Activated T-cell treated with anti-CD3 and anti-CD28 coated beads for 4 hours (primary cell): ENCODE measurements around the gene DDX24.
"Not testable (repeated sequence)": the region's sequence is repeated elsewhere in the genome, so short reads cannot be mapped to it uniquely, and the experiment has no call there.

Experiments used
- DNase-seq: peaks from one replicate; pipeline ENCODE4 v3.0.0-alpha.2; 2020

DDX24 gene

GRCh38 chr14:94079891-94080620 is 946 bp downstream of the DDX24 start:
- DNase-seq: no peak

- no peak for DNase-seq
These were observed 3.2 kb downstream of the DDX24 start for GRCh38 chr14:94077823-94078222.

- no peak for DNase-seq
These were observed 3.7 kb downstream of the DDX24 start for GRCh38 chr14:94077111-94077821.

DNA sequence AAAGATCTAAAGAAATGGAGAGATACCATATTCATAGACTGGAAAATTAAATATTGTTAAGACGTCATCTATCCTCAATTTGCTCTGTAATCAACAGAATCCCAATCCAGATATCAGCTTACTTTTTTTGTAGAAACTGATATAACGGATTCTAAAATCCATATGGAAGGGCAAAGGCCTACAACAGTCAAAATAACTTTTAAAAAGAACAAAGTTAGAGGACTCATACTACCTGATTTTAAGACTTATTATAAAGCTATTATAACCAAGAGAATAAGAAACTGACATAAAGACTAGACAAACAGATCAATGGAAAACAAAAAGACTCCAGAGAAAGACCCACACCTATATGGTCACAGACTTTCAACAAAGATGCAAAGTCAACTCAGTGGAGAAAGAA is 6.0 kb downstream of the DDX24 start:
- DNase-seq: no peak

GRCh38 chr14:94074534-94074933 is 6.5 kb downstream of the DDX24 start:
- DNase-seq: no peak

- DNase-seq: not testable (repeated sequence)
These were observed 8.9 kb downstream of the DDX24 start for GRCh38 chr14:94072076-94072475.

GRCh38 chr14:94066089-94066676 is 14.8 kb downstream of the DDX24 start:
- no peak for DNase-seq

DNA sequence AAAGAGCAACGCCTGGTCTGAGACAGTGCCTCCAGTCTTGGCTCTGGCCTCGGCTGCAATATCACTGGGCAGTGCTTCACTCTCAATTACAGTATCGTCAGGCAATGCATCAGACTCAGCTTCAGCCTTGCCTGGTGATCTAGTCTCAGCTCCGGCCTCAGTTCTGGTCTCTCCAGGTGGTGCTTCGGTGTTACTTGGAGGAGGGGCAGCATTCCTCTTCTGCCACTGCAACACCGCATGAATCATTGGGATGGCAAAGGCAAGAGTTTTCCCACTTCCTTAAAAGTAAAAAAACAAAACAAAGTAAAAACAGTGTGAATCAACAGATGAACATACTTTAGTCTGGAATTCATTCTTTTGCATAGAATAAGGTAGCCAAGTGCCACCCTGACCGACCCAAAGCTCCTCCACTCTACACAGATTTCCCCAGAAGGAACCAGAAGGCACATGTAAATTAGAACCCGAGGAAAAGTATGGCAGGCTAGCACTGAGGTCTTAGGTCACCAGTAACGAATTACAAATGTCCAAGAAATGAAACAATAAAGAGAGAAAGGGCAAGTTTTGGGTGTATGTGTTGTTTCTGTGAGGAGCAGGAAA is 18.6 kb downstream of the DDX24 start:
- DNase-seq: no peak

DNA sequence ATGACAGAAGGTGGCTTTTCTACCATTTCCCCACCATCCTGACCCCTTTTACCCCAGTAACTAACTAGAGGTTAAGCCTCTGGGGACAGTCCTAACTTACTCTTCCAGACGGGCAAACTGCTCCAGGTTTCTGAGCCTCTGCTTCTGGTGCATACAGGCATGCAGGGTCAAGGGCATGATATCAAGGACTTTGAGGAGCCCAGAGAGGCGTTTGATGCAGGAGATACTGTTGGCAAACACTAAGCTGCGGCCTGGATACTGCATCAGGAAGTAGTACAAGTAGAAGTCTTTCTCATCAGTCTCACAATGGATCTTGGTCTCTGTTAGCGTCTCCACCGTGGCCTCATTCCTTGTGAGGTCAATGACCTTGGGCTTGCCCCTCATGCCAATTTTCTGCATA is 21.0 kb downstream of the DDX24 start:
- no peak for DNase-seq

DNA sequence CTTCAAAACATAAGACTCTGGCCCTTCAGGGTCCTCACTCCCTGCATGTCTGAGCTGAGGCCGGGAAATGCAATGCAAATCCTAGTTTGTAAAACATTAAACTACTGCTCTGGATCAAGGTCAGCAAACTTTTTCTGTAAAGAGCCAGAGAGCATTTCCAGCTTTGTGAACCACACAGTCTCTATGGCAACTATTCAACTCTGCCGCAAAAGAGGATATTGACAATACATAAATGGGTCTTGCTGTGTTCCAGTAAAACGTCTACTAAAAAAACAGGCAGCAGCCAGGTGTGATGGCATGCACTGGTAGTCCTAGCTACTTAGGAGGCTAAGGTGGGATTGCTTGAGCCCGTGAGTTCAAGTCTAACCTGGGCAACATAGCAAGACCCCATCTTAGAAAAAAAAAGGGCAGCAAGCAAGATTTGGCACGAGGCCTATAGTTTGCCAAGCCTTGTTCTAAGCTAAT is 22.3 kb downstream of the DDX24 start:
- no peak for DNase-seq

- DNase-seq: no peak
These were observed 22.8 kb downstream of the DDX24 start for GRCh38 chr14:94058128-94058673.

- no peak for DNase-seq
These were observed 24.3 kb downstream of the DDX24 start for GRCh38 chr14:94056579-94057308.

GRCh38 chr14:94054936-94055335 is 26.1 kb downstream of the DDX24 start:
- no peak for DNase-seq

- DNase-seq: no peak
These were observed 26.6 kb downstream of the DDX24 start for GRCh38 chr14:94054401-94054800.

- no peak for DNase-seq
These were observed 28.3 kb downstream of the DDX24 start for GRCh38 chr14:94052662-94053061.

GRCh38 chr14:94052199-94052598 is 28.8 kb downstream of the DDX24 start:
- no peak for DNase-seq

- no peak for DNase-seq
These were observed 29.2 kb downstream of the DDX24 start for GRCh38 chr14:94051779-94052178.

DNA sequence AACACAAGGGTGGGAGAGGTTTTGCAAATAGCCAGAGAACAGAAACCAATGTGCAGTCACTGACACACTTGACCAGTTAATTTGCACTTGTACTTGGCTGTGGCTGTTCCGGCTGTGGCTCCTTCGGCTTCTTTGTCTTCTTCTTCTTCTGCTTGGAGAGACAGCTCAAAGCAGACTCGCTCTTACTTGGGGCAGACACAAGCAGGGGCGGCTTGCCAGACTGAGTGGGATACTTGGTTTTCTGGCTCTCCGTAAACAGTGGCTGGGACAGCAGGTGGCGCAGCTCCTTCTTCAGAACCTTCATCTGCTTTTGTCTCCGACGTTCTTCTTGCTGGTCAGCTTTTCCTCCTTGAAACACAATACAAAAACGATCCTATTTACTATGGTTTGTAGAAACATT is 29.9 kb downstream of the DDX24 start:
- no peak for DNase-seq

- DNase-seq: no peak
These were observed 30.6 kb downstream of the DDX24 start for GRCh38 chr14:94050231-94050880.

GRCh38 chr14:94049625-94050023 is 31.4 kb downstream of the DDX24 start:
- no peak for DNase-seq

DNA sequence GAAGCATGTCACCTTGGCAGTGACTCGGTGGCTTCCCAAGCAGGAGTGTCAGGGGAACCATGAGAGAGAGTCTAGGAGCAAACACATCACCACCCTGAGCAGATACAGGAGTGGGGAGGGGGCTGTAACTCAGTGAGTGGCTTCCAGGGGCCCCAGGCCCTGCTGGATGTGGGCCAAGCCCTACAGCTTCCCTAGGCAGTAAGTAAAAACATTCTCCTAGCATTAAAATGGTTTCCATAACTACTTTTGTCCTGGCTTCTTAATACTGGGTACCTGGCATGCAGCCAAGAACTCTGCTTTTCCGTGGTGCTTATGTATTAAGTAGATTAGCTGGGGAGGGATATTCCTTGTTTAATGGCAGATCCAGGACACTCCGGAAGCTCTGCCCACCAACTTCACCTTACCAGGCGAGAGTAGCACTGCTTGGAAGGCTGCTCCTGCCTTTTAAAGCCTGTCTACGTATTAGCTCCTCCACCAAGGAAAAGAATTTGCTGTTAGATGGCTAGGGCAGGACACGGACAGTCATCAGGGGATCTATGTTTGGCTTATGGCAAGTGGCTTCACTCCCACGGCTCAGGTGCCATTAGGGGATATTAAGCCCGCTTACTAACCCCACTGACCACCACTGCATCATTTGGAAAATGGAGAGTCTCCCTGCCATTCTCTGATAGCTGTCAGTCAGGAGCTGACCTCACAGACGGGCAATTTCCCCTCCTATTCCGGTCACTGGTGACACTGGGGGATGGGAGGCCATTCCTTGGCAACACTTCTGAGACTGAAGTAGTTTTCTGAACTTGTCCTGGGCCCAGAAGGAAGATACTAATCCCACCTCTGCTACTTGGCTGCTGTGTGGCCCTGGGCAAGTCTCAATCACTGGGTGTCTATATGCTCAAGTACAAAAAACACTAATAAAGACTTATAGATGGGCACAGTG is 32.0 kb downstream of the DDX24 start:
- DNase-seq: no peak
